Hepatocyte (in vitro differentiated cells): ENCODE data around the gene TGIF2. TPM values are rescaled to one million over a fixed set of nuclear protein-coding genes. Genes with fewer than 3 reads are reported as not detected.

ENCODE experiments used
- DNase-seq: peaks from one replicate; pipeline ENCODE4 v3.0.0-alpha.2; 2016; ENCODE audit warnings: low spot score
- H2AFZ ChIP-seq: fragments of 200-600 bp; sonication (generic); 2 replicates; pipeline ENCODE4 v1.6.0; 2016; ENCODE audit warnings: antibody characterized with exemption, mild to moderate bottlenecking
- H3K27ac ChIP-seq: fragments of 200-600 bp; sonication (generic); 2 replicates; pipeline ENCODE4 v1.5.1; 2016; ENCODE audit warnings: mild to moderate bottlenecking
- H3K27me3 ChIP-seq: fragments of 200-600 bp; sonication (generic); 2 replicates; pipeline ENCODE4 v1.6.1; 2016
- H3K36me3 ChIP-seq: fragments of 200-600 bp; sonication (generic); replicated peaks from 2 replicates; pipeline ENCODE4 v1.5.1; 2016; ENCODE audit warnings: low read depth; ENCODE audit not compliant: insufficient read depth
- H3K4me1 ChIP-seq: fragments of 200-600 bp; sonication (generic); 2 replicates; pipeline ENCODE4 v1.5.1; 2016; ENCODE audit warnings: mild to moderate bottlenecking, moderate library complexity; ENCODE audit not compliant: insufficient read depth
- H3K4me2 ChIP-seq: fragments of 200-600 bp; sonication (generic); 2 replicates; pipeline ENCODE4 v1.6.0; 2016
- H3K4me3 ChIP-seq: fragments of 200-600 bp; sonication (generic); 2 replicates; pipeline ENCODE4 v1.5.1; 2016; ENCODE audit warnings: mild to moderate bottlenecking
- H3K79me2 ChIP-seq: fragments of 200-600 bp; sonication (generic); 2 replicates; pipeline ENCODE4 v1.6.0; 2017; ENCODE audit warnings: mild to moderate bottlenecking
- H3K9me2 ChIP-seq: fragments of 200-600 bp; sonication (generic); replicated peaks from 2 replicates; pipeline ENCODE4 v1.6.0; 2017; ENCODE audit warnings: mild to moderate bottlenecking; ENCODE audit not compliant: insufficient read depth
- H3K9me3 ChIP-seq: fragments of 200-600 bp; sonication (generic); 2 replicates; pipeline ENCODE4 v1.5.1; 2016; ENCODE audit warnings: low read depth, mild to moderate bottlenecking
- H4K20me1 ChIP-seq: fragments of 200-600 bp; sonication (generic); 2 replicates; pipeline ENCODE4 v1.6.0; 2016; ENCODE audit warnings: mild to moderate bottlenecking; ENCODE audit not compliant: insufficient read depth, poor library complexity, severe bottlenecking
- EZH2 ChIP-seq: fragments of 200-600 bp; sonication (generic); IDR thresholded peaks from 2 replicates; pipeline ENCODE4 v1.6.1; 2016; ENCODE audit warnings: antibody characterized with exemption, mild to moderate bottlenecking, borderline replicate concordance
- EZH2phosphoT487 ChIP-seq: fragments of 200-600 bp; sonication (generic); IDR thresholded peaks from one replicate; pipeline ENCODE4 v1.6.1; 2018; ENCODE audit warnings: antibody characterized with exemption, mild to moderate bottlenecking, low read depth, moderate library complexity; ENCODE audit not compliant: unreplicated experiment, severe bottlenecking
- WGBS: methylation state at CpG from one replicate; pipeline ENCODE4 v1.1.6; 2016; ENCODE audit warnings: low lambda C conversion rate; ENCODE audit errors: missing lambda C conversion rate; 5-methylcytosine and 5-hydroxymethylcytosine counted together
- polyA plus RNA-seq: library from polyadenylated mRNA; unstranded; fragments of >200 nt; fragmentation: Nextera tagmentation; extraction: Ambion mirVana; gene quantifications from 2 replicates; pipeline ENCODE4 v1.2.1, GENCODE V29; 2016
- total RNA-seq: library from RNA; depleted of rRNA; stranded (reverse); fragments of >200 nt; gene quantifications from 2 replicates; pipeline ENCODE4 v1.2.3, GENCODE V29; 2014
- TF ChIP-seq, protein P1 (sequence below): fragments of 200-600 bp; sonication (generic); IDR thresholded peaks from 2 replicates; pipeline ENCODE4 v1.5.1; 2016; ENCODE audit warnings: antibody characterized with exemption, mild to moderate bottlenecking; ENCODE audit not compliant: poor library complexity

The TGIF2 gene
- total and polyA plus RNA-seq, 2 experiments from 2014 or later, result 30.6 to 38.5 TPM

DNA sequence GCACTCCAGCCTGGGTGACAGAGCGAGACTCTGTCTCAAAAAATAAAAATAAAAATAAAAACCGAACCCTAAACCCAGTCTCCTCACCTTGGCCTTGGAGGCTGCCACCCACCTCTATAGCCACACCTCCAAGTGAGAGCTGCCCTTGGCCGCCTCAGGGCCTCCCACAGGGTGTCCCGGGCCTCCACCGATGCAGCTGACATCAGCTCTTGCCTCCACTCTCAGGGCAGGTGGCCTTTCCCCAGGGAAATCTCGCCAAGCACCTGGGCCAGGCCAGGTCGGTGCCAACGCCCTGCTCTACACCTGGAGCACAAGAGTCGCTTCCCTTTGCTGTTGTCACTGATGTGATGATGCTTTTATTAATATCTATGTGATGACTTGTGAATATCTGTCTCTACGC, 41.0 kb upstream of the TGIF2 start:
- H3K4me2 ChIP-seq, result no peak overlapping the region
- no peaks in the 10 kb centered on the region for H3K9me3 ChIP-seq
- H3K36me3 ChIP-seq, result no peaks in the 10 kb centered on the region
- no peaks in the 10 kb centered on the region for H3K27me3 ChIP-seq
- H2AFZ ChIP-seq, result no peak overlapping the region
- TF ChIP-seq EZH2phosphoT487, result no peak
- no peak for TF ChIP-seq EZH2
- TF ChIP-seq, protein P1, sequence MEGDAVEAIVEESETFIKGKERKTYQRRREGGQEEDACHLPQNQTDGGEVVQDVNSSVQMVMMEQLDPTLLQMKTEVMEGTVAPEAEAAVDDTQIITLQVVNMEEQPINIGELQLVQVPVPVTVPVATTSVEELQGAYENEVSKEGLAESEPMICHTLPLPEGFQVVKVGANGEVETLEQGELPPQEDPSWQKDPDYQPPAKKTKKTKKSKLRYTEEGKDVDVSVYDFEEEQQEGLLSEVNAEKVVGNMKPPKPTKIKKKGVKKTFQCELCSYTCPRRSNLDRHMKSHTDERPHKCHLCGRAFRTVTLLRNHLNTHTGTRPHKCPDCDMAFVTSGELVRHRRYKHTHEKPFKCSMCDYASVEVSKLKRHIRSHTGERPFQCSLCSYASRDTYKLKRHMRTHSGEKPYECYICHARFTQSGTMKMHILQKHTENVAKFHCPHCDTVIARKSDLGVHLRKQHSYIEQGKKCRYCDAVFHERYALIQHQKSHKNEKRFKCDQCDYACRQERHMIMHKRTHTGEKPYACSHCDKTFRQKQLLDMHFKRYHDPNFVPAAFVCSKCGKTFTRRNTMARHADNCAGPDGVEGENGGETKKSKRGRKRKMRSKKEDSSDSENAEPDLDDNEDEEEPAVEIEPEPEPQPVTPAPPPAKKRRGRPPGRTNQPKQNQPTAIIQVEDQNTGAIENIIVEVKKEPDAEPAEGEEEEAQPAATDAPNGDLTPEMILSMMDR, result no peak
- DNase-seq, result no peak
- H4K20me1 ChIP-seq, result no peaks in the 10 kb centered on the region
- H3K9me2 ChIP-seq, result no peaks in the 10 kb centered on the region
- WGBS, result 92% methylated on average over 10 of the region's 10 CpGs
- H3K4me3 ChIP-seq, result no peak overlapping the region
- H3K27ac ChIP-seq, result no peak overlapping the region
- H3K4me1 ChIP-seq, result no peaks in the 10 kb centered on the region
- no peaks in the 10 kb centered on the region for H3K79me2 ChIP-seq

DNA sequence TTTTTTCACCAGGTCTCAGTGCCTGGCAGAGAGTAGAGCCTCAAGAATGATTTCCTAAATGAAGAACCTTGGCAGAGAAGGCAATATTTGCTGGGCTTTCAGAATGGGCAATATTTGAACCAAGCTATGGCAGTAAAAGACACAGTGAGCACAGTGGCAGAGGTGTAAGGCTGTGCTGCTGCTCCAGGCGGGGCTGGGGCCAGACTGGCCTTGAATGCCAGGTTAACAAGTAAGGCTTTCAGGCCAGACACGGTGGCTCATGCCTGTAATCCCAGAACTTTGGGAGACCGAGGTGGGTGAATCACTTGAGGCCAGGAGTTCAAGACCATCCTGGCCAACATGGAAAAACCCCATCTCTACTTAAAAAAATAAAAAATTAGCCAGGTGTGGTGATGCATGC, 40.6 kb upstream of the TGIF2 start:
- Histone ChIP-seq H2AFZ (no peak overlapping the region), H3K4me3 (no peak overlapping the region), H3K9me3 (no peaks in the 10 kb centered on the region), H3K27ac (no peak overlapping the region), H4K20me1 (no peaks in the 10 kb centered on the region), H3K27me3 (no peaks in the 10 kb centered on the region), H3K9me2 (no peaks in the 10 kb centered on the region), H3K36me3 (no peaks in the 10 kb centered on the region), H3K4me2 (no peak overlapping the region), H3K4me1 (no peaks in the 10 kb centered on the region), H3K79me2 (no peaks in the 10 kb centered on the region)
- DNase-seq, result no peak
- TF ChIP-seq EZH2, result no peak
- TF ChIP-seq, protein P1, result no peak
- no peak for TF ChIP-seq EZH2phosphoT487
- WGBS, result 86% methylated on average over 3 of the region's 3 CpGs

DNA sequence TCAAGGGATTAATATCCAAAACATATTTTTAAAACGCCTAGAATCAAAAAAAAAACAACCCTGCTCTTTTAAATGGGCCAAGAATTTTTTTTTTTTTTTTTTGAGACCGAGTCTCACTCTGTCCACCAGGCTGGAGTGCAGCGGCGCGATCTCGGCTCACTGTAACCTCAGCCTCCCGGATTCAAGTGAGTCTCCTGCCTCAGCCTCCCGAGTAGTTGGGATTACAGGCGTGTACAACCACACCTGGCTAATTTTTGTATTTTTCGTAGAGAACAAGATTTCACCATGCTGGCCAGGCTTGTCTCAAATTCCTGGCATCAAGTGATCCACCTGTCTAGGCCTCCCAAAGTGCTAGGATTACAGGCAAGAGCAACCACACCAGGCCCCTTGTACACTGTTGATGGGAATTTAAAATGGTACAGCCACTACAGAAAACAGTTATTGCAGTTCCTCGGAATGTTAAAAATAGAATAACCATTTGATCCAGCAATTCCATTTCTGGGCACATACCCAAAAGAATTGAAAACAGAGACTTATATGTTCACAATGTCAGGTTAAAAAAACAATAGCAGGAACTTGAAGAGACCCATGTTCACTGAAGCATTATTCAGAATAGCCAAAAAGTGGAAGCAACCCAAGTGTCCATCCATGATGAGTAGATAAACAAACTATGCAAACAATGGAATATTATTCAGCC, 35.2 kb upstream of the TGIF2 start:
- no peaks in the 10 kb centered on the region for H3K9me2 ChIP-seq
- no peak overlapping the region for H3K4me3 ChIP-seq
- no peaks in the 10 kb centered on the region for H3K27me3 ChIP-seq
- H3K9me3 ChIP-seq, result no peaks in the 10 kb centered on the region
- H3K4me1 ChIP-seq, result peaks cover 23% of the 10 kb centered on the region
- TF ChIP-seq EZH2, result no peak
- TF ChIP-seq, protein P1, result no peak
- no peak for TF ChIP-seq EZH2phosphoT487
- no peak overlapping the region for H3K27ac ChIP-seq
- WGBS, result 92% methylated on average over 11 of the region's 11 CpGs
- H3K79me2 ChIP-seq, result peaks cover 25% of the 10 kb centered on the region
- H3K36me3 ChIP-seq, result no peaks in the 10 kb centered on the region
- no peak overlapping the region for H2AFZ ChIP-seq
- no peaks in the 10 kb centered on the region for H4K20me1 ChIP-seq
- DNase-seq, result no peak
- no peak overlapping the region for H3K4me2 ChIP-seq
